Spleen (tissue), 11 donors: ENCODE measurements around the gene EPB41. TPM values are rescaled to one million over a fixed set of nuclear protein-coding genes. Genes with fewer than 3 reads are reported as not detected.

Experiments
- DNase-seq: peaks from one replicate; pipeline ENCODE4 v3.0.0-alpha.2; 2020
- H3K27ac ChIP-seq, 8 donors: fragments of 200-600 bp; sonication (generic) in 7 of 8; 1 replicate in 4 of 8; 2 replicates in 4 of 8; pipeline versions ENCODE4 v1.5.0 to v1.8.0; 2016 to 2021; ENCODE audit warnings: inconsistent platforms in 4 of 8, mild to moderate bottlenecking in 4 of 8, moderate library complexity in 1 of 8
- H3K27me3 ChIP-seq, 7 donors: fragments of 200-600 bp; sonication (generic) in 6 of 7; replicated peaks in 1 of 7; 1 replicate in 4 of 7; 2 replicates in 3 of 7; pipeline versions ENCODE4 v1.5.0 to v1.8.0; 2016 to 2021; ENCODE audit warnings: inconsistent platforms in 3 of 7, mild to moderate bottlenecking in 1 of 7
- H3K36me3 ChIP-seq, 6 donors: fragments of 200-600 bp; sonication (generic) in 5 of 6; 1 replicate in 4 of 6; 2 replicates in 2 of 6; pipeline versions ENCODE4 v1.5.0 to v1.8.0; 2016 to 2021; ENCODE audit warnings: inconsistent platforms in 2 of 6
- H3K4me1 ChIP-seq, 6 donors: fragments of 200-600 bp; sonication (generic) in 5 of 6; 1 replicate in 3 of 6; 2 replicates in 3 of 6; pipeline versions ENCODE4 v1.5.0 to v1.8.0; 2016 to 2021; ENCODE audit warnings: inconsistent platforms in 3 of 6
- H3K4me3 ChIP-seq, 8 donors: fragments of 200-600 bp; sonication (generic) in 7 of 8; 1 replicate in 4 of 8; 2 replicates in 4 of 8; pipeline versions ENCODE4 v1.5.0 to v1.8.0; 2016 to 2021; ENCODE audit warnings: inconsistent platforms in 4 of 8, mild to moderate bottlenecking in 4 of 8, moderate library complexity in 2 of 8
- H3K9me3 ChIP-seq, 8 donors: fragments of 200-600 bp; sonication (generic) in 7 of 8; 1 replicate in 4 of 8; 2 replicates in 4 of 8; pipeline versions ENCODE4 v1.5.0 to v1.8.0; 2016 to 2021; ENCODE audit warnings: inconsistent platforms in 4 of 8
- CTCF ChIP-seq, 11 experiments: fragments of 200-600 bp in 7 of 11; fragments of 450-650 bp in 4 of 11; sonication (generic) in 4 of 11; IDR thresholded peaks in 8 of 11; conservative IDR thresholded peaks in 3 of 11; 1 replicate in 7 of 11; 2 replicates in 4 of 11; pipeline versions ENCODE4 v1.4.0 to v1.8.0; 2016 to 2021; ENCODE audit warnings: antibody characterized with exemption in 11 of 11, inconsistent platforms in 4 of 11, mild to moderate bottlenecking in 1 of 11
- POLR2A ChIP-seq, 3 donors: fragments of 450-650 bp; IDR thresholded peaks; one replicate each; pipeline ENCODE4 v1.5.1; 2017; ENCODE audit warnings: antibody characterized with exemption in 3 of 3, mild to moderate bottlenecking in 1 of 3
- POLR2AphosphoS5 ChIP-seq, 3 donors: sonication (generic); formaldehyde crosslinking; IDR thresholded peaks; one replicate each; pipeline ENCODE4 v1.5.1; 2017; ENCODE audit warnings: antibody characterized with exemption in 3 of 3
- WGBS, 5 donors: extraction: QIAGEN DNeasy Blood & Tissue Kit in 3 of 5; methylation state at CpG; one replicate each; pipeline versions ENCODE4 v1.1.5 to v1.1.7; 2013 to 2018; 5-methylcytosine and 5-hydroxymethylcytosine counted together
- intact Hi-C: fragments of 100-400 bp; cut with DNase I; formaldehyde crosslinking; loops from one replicate; pipeline ENCODE4 v1.15.0; 2023; ENCODE audit warnings: low total_unique reads
- polyA plus RNA-seq, 3 donors: library from polyadenylated mRNA; stranded (reverse); fragments of 200-250 nt; gene quantifications; one replicate each; pipeline ENCODE4 v1.2.1, GENCODE V29; 2013
- total RNA-seq, 7 donors: library from RNA; depleted of rRNA in 3 of 7; stranded (reverse); fragments of >200 nt in 3 of 7; fragmentation: NEBNext Ultra II Directional in 4 of 7; extraction: Animal tissue kit (Norgen Biotek cat#: 25700) in 4 of 7; gene quantifications; one replicate each; pipeline versions ENCODE4 v1.1.0 to v1.2.1, GENCODE V29; 2016 to 2021
- donor health status: healthy with polysubstance abuse.
- donor health status: DM: no; HTN: no; CAD: no; lungs with moderate emphysema.
- donor health status: DM: no; HTN: no; CAD: no.
- donor health status: Bipolar disorder and iron deficiency.
- donor health status: healthy.
- donor health status: DM: no; HTN: no; CAD: no.
- donor health status: DM: yes; HTN: yes; CAD: no.

Gene EPB41
- total and polyA plus RNA-seq, 10 donors = 6.3 to 156 (median 58.8) TPM

GRCh38 chr1:28926629-28927265 lies 12.4 kb downstream of the EPB41 start:
- 6 to 14% (median 8%) methylated on average over 2 of the region's 2 CpGs for WGBS, 5 donors
- Histone ChIP-seq H3K4me3 (peak overlapping the region in 4 of 8 donors; percentile 9 to 50 (median 16)), H3K9me3 (no peaks in the 10 kb centered on the region), H3K27me3 (no peaks in the 10 kb centered on the region), H3K4me1 (peaks cover 27 to 93% (median 58%) of the 10 kb centered on the region in 6 donors), H3K36me3 (no peaks in the 10 kb centered on the region), H3K27ac (peak overlapping the region; percentile 65 to 90 (median 85))
- intact Hi-C loops = no loop called here
- DNase-seq = no peak
- no peak for TF ChIP-seq CTCF (IDR thresholded peaks at IDR 0.05 in 8 of 11, conservative IDR thresholded peaks at IDR 0.05 in 3 of 11)
- TF ChIP-seq POLR2A (IDR thresholded peaks at IDR 0.05) = no peak
- peak in 1 of 3 donors; percentile 67 for TF ChIP-seq POLR2AphosphoS5 (IDR thresholded peaks at IDR 0.05)

GRCh38 chr1:28927266-28927647 lies 12.9 kb downstream of the EPB41 start:
- no peaks in the 10 kb centered on the region for H3K27me3 ChIP-seq
- peak overlapping the region in 4 of 8 donors; percentile 9 to 50 (median 16) for H3K4me3 ChIP-seq
- WGBS, 5 donors = 8 to 26% (median 12%) methylated on average over 3 of the region's 3 CpGs
- DNase-seq = no peak
- peaks cover 27 to 94% (median 58%) of the 10 kb centered on the region in 6 donors for H3K4me1 ChIP-seq
- no peak for TF ChIP-seq CTCF (IDR thresholded peaks at IDR 0.05 in 8 of 11, conservative IDR thresholded peaks at IDR 0.05 in 3 of 11)
- TF ChIP-seq POLR2A (IDR thresholded peaks at IDR 0.05) = no peak
- no peak for TF ChIP-seq POLR2AphosphoS5 (IDR thresholded peaks at IDR 0.05)
- H3K36me3 ChIP-seq = no peaks in the 10 kb centered on the region
- intact Hi-C loops = no loop called here
- H3K9me3 ChIP-seq = no peaks in the 10 kb centered on the region
- H3K27ac ChIP-seq = peak overlapping the region; percentile 65 to 90 (median 85)

GRCh38 chr1:28927648-28928313 lies 13.4 kb downstream of the EPB41 start:
- peaks cover 27 to 94% (median 58%) of the 10 kb centered on the region in 6 donors for H3K4me1 ChIP-seq
- 13 to 28% (median 20%) methylated on average over 1 of the region's 1 CpG for WGBS, 5 donors
- no peak for TF ChIP-seq POLR2AphosphoS5 (IDR thresholded peaks at IDR 0.05)
- TF ChIP-seq CTCF (IDR thresholded peaks at IDR 0.05 in 8 of 11, conservative IDR thresholded peaks at IDR 0.05 in 3 of 11) = no peak
- TF ChIP-seq POLR2A (IDR thresholded peaks at IDR 0.05) = no peak
- intact Hi-C loops = no loop called here
- no peaks in the 10 kb centered on the region for H3K27me3 ChIP-seq
- DNase-seq = no peak
- H3K36me3 ChIP-seq = no peaks in the 10 kb centered on the region
- H3K4me3 ChIP-seq = peak overlapping the region in 3 of 8 donors; percentile 13 to 50 (median 18)
- peak overlapping the region; percentile 65 to 90 (median 85) for H3K27ac ChIP-seq
- no peaks in the 10 kb centered on the region for H3K9me3 ChIP-seq

GRCh38 chr1:28928314-28928941 lies 14.1 kb downstream of the EPB41 start:
- 37 to 58% (median 41%) methylated on average over 2 of the region's 2 CpGs for WGBS, 5 donors
- Histone ChIP-seq H3K27ac (peak overlapping the region; percentile 65 to 90 (median 85)), H3K27me3 (no peaks in the 10 kb centered on the region), H3K4me1 (peaks cover 27 to 98% (median 58%) of the 10 kb centered on the region in 6 donors), H3K36me3 (no peaks in the 10 kb centered on the region), H3K9me3 (no peaks in the 10 kb centered on the region), H3K4me3 (peak overlapping the region in 2 of 8 donors; percentile 18 to 50)
- intact Hi-C loops = no loop called here
- TF ChIP-seq CTCF (IDR thresholded peaks at IDR 0.05 in 8 of 11, conservative IDR thresholded peaks at IDR 0.05 in 3 of 11) = no peak
- no peak for TF ChIP-seq POLR2A (IDR thresholded peaks at IDR 0.05)
- no peak for TF ChIP-seq POLR2AphosphoS5 (IDR thresholded peaks at IDR 0.05)
- DNase-seq = no peak
